DLD1 (cell line): Measurements from ENCODE around the gene KCNJ15.
"Not testable (repeated sequence)": the region's sequence is repeated elsewhere in the genome, so short reads cannot be mapped to it uniquely, and the experiment has no call there.

Source experiments
- in situ Hi-C: cut with HindIII; loops from 2 replicates; pipeline ENCODE4 v1.10.0; 2017; ENCODE audit warnings: low sequenced_read_pairs

Gene KCNJ15

GRCh38 chr21:38256599-38257302, at the start of gene KCNJ15:
KCNJ15 (plus strand) TSS chr21:38256991; CDS start chr21:38299262, 42,271 bp downstream.
- in situ Hi-C loops = no loop called here

- in situ Hi-C loops = no loop called here
These were observed 48.7 kb upstream of the KCNJ15 start for GRCh38 chr21:38208118-38208517.

DNA sequence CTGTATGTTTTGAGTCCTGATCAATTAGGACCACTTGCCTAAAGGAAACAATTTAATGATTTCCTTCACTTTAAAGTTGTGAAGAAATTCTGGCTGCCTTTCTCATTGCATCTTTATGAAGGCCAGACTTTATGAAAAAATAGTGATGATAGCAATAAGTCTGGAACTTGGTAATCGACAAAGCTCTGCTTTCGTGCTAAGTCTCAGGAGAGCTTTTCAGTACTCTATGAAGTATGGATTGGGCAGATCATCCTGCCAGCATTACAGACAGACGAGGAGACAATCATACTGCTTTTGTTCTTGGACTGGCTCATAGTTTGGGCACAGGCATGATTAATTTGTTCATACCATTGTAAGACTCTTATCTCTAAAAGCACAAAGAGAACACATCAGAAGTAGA, 45.5 kb upstream of the KCNJ15 start:
- in situ Hi-C loops = no loop called here

GRCh38 chr21:38212706-38213105, 44.1 kb upstream of the KCNJ15 start:
- in situ Hi-C loops = no loop called here

DNA sequence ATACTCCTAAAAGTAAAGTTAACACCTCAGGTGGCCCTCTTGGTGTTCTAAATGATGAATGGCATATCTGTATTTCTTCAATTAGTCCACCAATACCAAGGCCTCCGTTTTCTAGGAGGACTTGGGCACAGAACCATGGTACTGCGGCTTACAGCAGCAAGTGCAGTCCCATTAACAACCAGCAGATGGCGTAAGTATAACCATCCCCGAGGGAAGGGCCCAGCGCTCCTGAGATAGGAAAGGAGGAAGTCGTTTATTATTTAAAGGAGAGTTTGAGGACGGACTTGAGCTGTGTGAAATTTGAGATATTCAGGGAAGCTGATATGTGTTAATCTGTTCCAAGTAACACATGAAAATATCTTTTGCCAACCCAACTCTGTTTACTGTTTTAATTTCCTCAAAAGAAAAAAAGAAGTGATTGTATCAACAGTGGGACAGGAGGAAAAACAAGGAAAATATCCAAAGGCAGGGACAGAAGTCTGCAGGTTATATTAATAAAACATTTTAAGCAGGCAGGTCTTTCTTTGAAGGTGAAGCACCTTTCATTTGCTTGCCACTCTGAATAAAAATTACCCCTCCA, 37.7 kb upstream of the KCNJ15 start:
- in situ Hi-C loops = no loop called here

DNA sequence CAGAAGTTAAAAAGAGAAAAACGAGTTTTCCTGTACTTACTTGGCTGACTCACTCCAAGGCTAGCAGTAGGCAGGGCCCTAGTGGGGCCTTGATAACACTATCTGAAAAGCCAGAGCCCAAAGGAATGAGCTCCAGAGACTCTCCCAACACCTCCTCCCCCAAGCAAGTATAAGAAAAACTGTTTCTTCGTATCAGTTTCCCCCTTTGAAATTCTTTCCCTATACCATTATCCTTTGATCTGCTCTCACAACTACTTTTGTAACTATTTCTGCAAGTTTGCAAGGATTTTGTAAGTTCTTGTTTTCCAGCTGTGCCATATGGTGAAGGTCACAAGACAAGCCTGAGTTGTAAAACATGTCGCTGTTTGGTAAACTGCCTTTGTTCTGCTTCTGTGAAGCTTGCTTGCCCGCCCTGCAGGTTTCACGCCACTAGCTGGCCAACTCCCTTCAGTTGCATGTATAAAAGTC, 36.5 kb upstream of the KCNJ15 start:
- in situ Hi-C loops = no loop called here

DNA sequence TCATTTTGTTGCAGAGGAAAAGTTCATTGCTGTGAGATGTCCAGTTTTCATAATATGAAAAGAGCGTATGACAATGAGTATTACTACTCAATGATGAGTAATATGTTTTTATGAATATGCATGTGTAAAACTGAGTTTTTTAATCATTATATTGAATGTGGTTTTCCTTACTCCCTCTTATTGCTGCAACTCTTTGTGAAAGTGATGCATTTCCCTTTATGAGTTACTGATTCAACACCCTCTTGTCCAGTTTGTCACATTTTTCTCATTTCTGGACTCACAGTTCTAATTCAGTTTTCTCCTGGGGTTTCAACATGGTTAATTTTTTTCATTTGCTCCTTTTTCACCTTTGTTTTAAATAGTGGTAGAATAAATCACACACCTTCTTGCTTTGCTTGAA, 35.2 kb upstream of the KCNJ15 start:
- in situ Hi-C loops = no loop called here

DNA sequence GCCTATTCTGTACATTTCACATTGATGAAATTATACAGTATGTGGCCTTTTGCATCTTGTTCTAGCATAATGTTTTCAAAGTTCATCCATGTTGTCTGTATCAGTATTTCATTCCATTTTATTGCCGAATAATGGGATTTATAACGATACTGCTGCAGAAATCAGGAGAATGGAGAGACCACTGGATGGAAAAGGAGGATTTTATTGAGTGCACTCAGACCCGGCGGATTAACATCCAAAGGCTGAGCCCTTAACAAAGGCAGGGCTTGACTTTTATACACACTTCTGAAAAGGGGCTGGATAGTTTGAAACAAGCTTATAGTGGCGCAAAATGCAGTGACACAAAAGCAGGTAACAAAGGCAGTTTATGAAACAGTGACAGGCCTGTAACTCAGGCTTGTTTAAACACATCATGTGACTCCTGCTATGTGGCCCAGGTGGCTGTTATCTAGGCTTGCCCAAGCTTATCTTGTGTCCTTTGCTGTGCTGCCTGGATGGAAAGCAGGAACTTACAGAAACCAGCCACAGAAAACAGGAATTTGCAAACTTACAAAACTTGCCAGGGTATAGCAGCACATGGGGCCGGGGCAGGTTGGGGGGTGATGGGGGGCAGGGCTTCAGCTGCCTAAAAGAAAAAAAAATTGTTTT, 32.8 kb upstream of the KCNJ15 start:
- in situ Hi-C loops = no loop called here

DNA sequence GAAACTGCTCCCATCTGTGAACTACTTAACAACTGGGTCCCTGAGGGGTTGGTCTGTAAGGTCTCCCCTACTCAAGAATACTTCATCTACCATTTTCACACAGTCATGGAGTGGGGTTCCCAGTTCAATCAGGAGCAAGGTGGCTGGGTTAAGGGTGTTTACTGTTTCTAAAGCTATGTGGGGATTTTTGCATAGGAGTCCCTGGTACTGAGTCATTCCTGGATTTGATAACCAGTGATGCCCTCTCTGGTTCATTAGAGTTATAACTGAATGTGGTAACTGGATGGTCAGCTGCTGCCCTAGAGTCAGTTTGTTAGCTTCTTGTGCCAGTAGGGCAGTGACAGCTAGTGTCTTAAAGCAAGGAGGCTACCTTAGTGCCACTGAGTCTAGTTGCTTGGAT, 29.4 kb upstream of the KCNJ15 start:
- in situ Hi-C loops = loop anchor here (5.0 kb wide), 1 partner anchor 130 kb away; no protein-coding TSS in a partner anchor

DNA sequence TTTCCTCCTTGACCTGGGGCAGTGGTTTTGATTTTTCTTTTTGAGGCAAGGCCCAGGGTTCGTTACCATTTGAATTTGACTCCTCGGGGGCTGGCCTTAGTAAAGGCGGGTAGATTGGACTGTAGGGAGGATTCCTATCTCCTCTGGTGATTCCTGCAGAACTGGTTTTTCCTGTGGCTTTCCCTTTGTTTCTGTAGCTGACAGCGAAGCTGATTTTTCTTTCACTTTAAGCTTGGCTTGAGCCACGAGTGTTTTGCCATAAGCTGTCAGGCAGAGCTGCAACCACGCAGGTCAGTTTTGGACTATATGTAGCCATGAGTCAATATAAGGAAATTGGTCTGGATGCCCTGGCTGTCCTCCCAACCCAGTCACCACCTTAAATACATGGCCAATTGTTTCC, 28.7 kb upstream of the KCNJ15 start:
- in situ Hi-C loops = loop anchor here (5.0 kb wide), 1 partner anchor 129 kb away; no protein-coding TSS in a partner anchor

- in situ Hi-C loops = loop anchor here (5.0 kb wide), 1 partner anchor 129 kb away; no protein-coding TSS in a partner anchor
These were observed 28.3 kb upstream of the KCNJ15 start for GRCh38 chr21:38228537-38228936.

- in situ Hi-C loops = loop anchor here (5.0 kb wide), 1 partner anchor 128 kb away; no protein-coding TSS in a partner anchor
These were observed 27.4 kb upstream of the KCNJ15 start for GRCh38 chr21:38229260-38229877.

- in situ Hi-C loops = no loop called here
These were observed 22.2 kb upstream of the KCNJ15 start for GRCh38 chr21:38234395-38235142.

DNA sequence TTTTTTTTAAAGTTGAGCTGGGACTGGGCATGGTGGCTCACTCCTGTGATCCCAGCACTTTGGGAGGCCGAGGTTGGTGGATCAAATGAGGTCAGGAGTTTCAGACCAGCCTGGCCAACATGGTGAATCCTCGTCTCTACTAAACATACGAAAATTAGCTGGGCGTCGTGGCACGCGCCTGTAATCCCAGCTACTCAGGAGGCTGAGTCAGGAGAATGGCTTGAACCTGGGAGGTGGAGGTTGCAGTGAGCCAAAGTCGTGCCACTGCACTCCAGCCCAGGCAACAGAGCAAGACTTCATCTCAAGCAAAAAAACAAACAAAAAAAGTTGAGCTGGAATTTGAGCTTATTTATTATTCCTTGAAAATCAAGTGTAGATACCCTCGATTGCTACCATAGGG, 21.5 kb upstream of the KCNJ15 start:
- in situ Hi-C loops = not testable (repeated sequence)

- in situ Hi-C loops = no loop called here
These were observed 20.6 kb upstream of the KCNJ15 start for GRCh38 chr21:38236232-38236631.

DNA sequence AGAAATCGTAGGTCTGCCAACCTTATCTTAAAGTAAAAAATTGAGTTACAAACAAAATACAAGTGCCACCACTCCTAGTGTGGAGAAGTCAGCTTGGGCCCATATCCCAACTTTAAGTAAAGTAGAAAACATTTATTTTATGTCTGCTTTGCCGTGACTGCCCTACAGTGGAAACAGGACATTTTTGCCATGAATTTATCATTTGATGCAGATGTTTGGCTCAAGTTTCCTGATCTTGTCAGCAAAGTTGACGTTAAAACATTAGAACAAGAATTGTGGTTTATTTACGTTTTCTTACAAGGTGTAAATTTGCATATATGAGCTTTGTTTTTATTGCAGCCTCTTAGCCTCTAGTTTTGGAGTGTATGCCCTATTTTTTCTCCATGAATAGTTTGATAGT, 17.1 kb upstream of the KCNJ15 start:
- in situ Hi-C loops = no loop called here

DNA sequence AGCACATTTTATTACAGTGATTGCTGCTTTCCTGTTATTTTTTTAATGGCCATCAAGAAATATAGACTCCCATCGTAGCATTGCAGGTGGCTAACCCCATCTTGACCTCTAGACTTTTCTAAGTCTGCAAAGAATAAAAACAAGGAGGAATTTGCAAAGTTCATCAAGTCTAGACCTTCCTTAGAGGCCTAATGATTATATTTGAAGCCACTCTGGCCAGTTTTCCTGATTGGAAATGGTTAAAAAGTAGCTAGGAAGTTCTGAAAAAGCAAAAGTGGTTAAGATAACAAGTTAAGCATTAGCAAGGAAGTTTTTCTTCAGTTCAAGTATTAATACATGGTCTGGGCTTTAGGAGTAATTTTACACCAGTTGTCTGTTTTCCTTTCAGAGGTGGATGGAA, 16.7 kb upstream of the KCNJ15 start:
- in situ Hi-C loops = no loop called here

GRCh38 chr21:38241029-38241740, 15.6 kb upstream of the KCNJ15 start:
- in situ Hi-C loops = no loop called here

- in situ Hi-C loops = no loop called here
These were observed 14.7 kb upstream of the KCNJ15 start for GRCh38 chr21:38242061-38242460.
